OCI-LY7 (cell line): ENCODE measurements around the gene DRC7. TPM values are rescaled to one million over a fixed set of nuclear protein-coding genes. Genes with fewer than 3 reads are reported as not detected.
A peak's percentile ranks its signal among the peaks of the same experiment; 100 is the strongest.

Experiments used
- BruUV-seq: library from RNA; stranded (reverse); fragments of 400-500 nt; replicated peaks from 2 replicates; lab custom pipeline; 2021; lab: Mats Ljungman, UMichigan
- CTCF ChIA-PET: fragments of 300-600 bp; sonication (Branson Sonifier 250); formaldehyde crosslinking; loops from one replicate; lab custom pipeline; 2022; ENCODE audit warnings: antibody characterized with exemption; ENCODE audit not compliant: unreplicated experiment; lab: Charles Lee
- POLR2A ChIA-PET: fragments of 300-600 bp; sonication (Branson Sonifier 250); formaldehyde crosslinking; loops from one replicate; lab custom pipeline; 2022; ENCODE audit warnings: antibody characterized with exemption; lab: Charles Lee
- DNase-seq: peaks from one replicate; pipeline ENCODE4 v3.0.0-alpha.2; 2015; ENCODE audit warnings: low spot score
- H2AFZ ChIP-seq: fragments of 200-600 bp; sonication (generic), shearing (Covaris generic); 2 replicates; pipeline ENCODE4 v1.6.1; 2014; ENCODE audit warnings: mild to moderate bottlenecking, antibody characterized with exemption, low read length, moderate library complexity
- H3K27ac ChIP-seq: fragments of 200-600 bp; sonication (generic); 2 replicates; pipeline ENCODE4 v1.5.1; 2014; ENCODE audit warnings: mixed run types, low read depth, mild to moderate bottlenecking, moderate library complexity, low read length, inconsistent platforms; ENCODE audit not compliant: poor library complexity, severe bottlenecking
- H3K36me3 ChIP-seq: fragments of 200-600 bp; sonication (generic); 2 replicates; pipeline ENCODE4 v1.6.1; 2014; ENCODE audit warnings: mild to moderate bottlenecking, antibody characterized with exemption, low read length, moderate library complexity, mixed read lengths; ENCODE audit not compliant: insufficient read depth
- H3K4me1 ChIP-seq: fragments of 200-600 bp; sonication (generic); 2 replicates; pipeline ENCODE4 v1.5.1; 2014; ENCODE audit warnings: mild to moderate bottlenecking, low read length; ENCODE audit not compliant: insufficient read depth, poor library complexity, severe bottlenecking
- H3K4me2 ChIP-seq: fragments of 200-600 bp; sonication (generic); 2 replicates; pipeline ENCODE4 v1.6.1; 2014; ENCODE audit warnings: mild to moderate bottlenecking, low read length
- H3K4me3 ChIP-seq: fragments of 200-600 bp; sonication (generic); 2 replicates; pipeline ENCODE4 v1.5.1; 2014; ENCODE audit warnings: mild to moderate bottlenecking, low read depth, low read length; ENCODE audit not compliant: poor library complexity, severe bottlenecking
- H3K79me2 ChIP-seq: fragments of 200-600 bp; sonication (generic); 2 replicates; pipeline ENCODE4 v1.6.1; 2016; ENCODE audit warnings: low read depth, mild to moderate bottlenecking, low read length, moderate library complexity, mixed read lengths; ENCODE audit not compliant: insufficient read depth
- H3K9me2 ChIP-seq: fragments of 200-600 bp; sonication (generic); 2 replicates; pipeline ENCODE4 v1.6.1; 2016; ENCODE audit warnings: mild to moderate bottlenecking, low read length, mixed read lengths; ENCODE audit not compliant: insufficient read depth
- H3K9me3 ChIP-seq: fragments of 200-600 bp; sonication (generic); 2 replicates; pipeline ENCODE4 v1.6.1; 2014; ENCODE audit warnings: mild to moderate bottlenecking, mixed run types, low read length, mixed read lengths
- H4K20me1 ChIP-seq: fragments of 200-600 bp; sonication (generic); 2 replicates; pipeline ENCODE4 v1.6.1; 2014; ENCODE audit warnings: mild to moderate bottlenecking, antibody characterized with exemption, low read length, moderate library complexity, mixed read lengths; ENCODE audit not compliant: insufficient read depth
- EZH2phosphoT487 ChIP-seq: fragments of 200-600 bp; sonication (generic); IDR thresholded peaks from 2 replicates; pipeline ENCODE4 v1.6.1; 2018; ENCODE audit warnings: low read depth, borderline replicate concordance, mild to moderate bottlenecking, mixed run types, antibody characterized with exemption, low read length, moderate library complexity, mixed read lengths
- intact Hi-C: fragments of 100-400 bp; cut with micrococcal nuclease; formaldehyde crosslinking; loops from one replicate; pipeline ENCODE4 v1.10.0; 2022; ENCODE audit not compliant: unreplicated experiment
- total RNA-seq, 2 experiments: library from RNA; depleted of rRNA in 1 of 2; stranded (reverse); fragments of >200 nt in 1 of 2; shearing (Covaris generic) in 1 of 2; gene quantifications; 2 replicates each; pipeline ENCODE4 v1.2.3, GENCODE V29; 2014 to 2022
- TF ChIP-seq, protein P1 (sequence below): fragments of 200-600 bp; sonication (generic); conservative IDR thresholded peaks from 2 replicates; pipeline ENCODE4 v1.5.1; 2014; ENCODE audit warnings: mild to moderate bottlenecking, antibody characterized with exemption, low read length, moderate library complexity, mixed read lengths

DRC7 gene
- total RNA-seq, 2 experiments from 2014 or later, result 0.44 to 0.46 TPM

DNA sequence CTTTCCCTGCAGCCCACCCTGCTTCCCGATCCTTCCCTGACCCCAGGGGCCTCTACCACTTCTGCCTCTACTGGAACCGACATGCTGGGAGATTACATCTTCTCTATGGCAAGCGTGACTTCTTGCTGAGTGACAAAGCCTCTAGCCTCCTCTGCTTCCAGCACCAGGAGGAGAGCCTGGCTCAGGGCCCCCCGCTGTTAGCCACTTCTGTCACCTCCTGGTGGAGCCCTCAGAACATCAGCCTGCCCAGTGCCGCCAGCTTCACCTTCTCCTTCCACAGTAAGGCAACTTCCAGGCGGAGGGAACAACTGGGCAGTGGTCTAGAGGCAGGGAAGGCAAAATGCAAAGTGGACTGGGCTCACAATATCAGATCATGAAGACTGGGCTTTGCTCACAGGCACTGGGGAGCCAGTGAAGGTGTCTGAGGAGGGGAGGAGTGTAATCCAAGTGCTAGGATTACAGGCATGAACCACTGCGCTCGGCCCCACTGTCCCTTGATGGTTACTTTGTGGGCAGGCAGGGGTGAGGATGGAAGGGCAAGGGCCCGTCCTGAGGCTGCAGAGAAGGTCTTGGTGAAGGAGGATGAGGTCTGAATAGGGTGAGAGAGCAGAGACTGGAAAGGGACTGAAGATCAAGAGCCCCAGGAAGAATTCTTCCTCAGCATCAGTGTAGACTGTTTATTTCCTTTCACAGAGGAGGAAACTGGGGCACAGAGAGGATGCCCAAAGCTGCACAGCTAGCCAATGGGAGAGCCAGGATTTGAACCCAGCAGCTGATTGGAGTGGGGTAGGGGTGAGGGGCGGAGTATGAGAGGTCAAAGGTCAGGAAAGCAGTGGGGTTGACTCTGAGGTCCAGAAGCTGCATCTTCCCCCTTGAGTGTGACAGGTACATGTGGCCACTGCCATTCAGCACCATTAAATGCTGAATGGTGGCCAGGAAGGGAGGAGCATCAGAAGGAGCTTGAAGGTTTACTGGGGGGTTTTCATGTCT lies 43.0 kb upstream of the DRC7 start:
- no TSS peak for BruUV-seq
- peaks cover 4% of the 10 kb centered on the region; the same call in 1 of the 2 replicates for H4K20me1 ChIP-seq
- H3K4me2 ChIP-seq, result no peak overlapping the region
- H3K36me3 ChIP-seq, result no peaks in the 10 kb centered on the region
- no peaks in the 10 kb centered on the region for H3K4me1 ChIP-seq
- peak; percentile 12 for DNase-seq
- no peak overlapping the region for H3K27ac ChIP-seq
- H3K4me3 ChIP-seq, result no peak overlapping the region
- CTCF ChIA-PET, result interaction anchor here (0.6 to 1.2 kb wide), 2 partner anchors 384 to 1269 kb away, joined by 3 read pairs; no protein-coding TSS in a partner anchor
- TF ChIP-seq EZH2phosphoT487, result no peak
- POLR2A ChIA-PET, result interaction anchor here (0.7 kb wide), 1 partner anchor 266 kb away, joined by 8 read pairs; no protein-coding TSS in a partner anchor
- H3K79me2 ChIP-seq, result no peaks in the 10 kb centered on the region
- H2AFZ ChIP-seq, result no peak overlapping the region
- intact Hi-C loops, result no loop called here
- no peaks in the 10 kb centered on the region for H3K9me2 ChIP-seq
- no peaks in the 10 kb centered on the region for H3K9me3 ChIP-seq

DNA sequence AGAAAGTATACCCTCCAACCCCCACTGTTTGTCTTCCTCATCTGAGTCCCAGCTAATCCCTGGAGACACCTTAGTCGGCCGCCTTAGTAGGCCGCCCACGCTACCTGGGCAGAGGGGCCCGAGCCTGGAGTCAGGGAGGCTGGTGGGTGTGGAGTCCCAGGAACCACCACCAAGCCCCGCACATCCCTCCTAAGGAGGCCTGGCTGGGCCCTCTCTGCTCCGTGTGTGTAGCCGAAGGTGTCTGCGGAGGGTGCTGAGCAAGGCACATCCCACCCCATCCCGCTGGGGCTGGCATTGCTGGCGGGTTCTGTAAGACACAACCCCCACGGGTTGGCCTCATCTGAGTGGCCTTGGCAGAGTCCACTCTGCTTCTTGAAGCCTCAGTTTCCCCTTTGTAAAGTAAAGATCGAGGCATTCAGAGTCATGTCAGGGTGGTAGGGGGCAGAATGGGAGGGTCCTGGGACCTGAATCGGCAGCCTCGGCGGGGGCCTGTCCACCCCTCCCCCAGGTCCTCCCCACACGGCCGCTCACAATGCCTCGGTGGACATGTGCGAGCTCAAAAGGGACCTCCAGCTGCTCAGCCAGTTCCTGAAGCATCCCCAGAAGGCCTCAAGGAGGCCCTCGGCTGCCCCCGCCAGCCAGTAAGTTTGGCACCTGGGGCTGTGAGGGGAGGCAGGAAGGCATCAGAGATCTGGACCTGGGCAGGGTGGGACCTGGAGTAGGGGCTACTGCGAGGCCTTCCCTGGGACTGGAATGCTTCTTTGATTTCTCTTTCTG lies 41.7 kb upstream of the DRC7 start:
- Histone ChIP-seq H3K4me2 (no peak overlapping the region), H3K79me2 (no peaks in the 10 kb centered on the region), H3K9me2 (no peaks in the 10 kb centered on the region), H3K4me1 (no peaks in the 10 kb centered on the region), H3K4me3 (no peak overlapping the region), H3K9me3 (no peaks in the 10 kb centered on the region), H2AFZ (no peak overlapping the region), H4K20me1 (peaks cover 4% of the 10 kb centered on the region; the same call in 1 of the 2 replicates), H3K27ac (no peak overlapping the region), H3K36me3 (no peaks in the 10 kb centered on the region)
- intact Hi-C loops, result no loop called here
- ChIA-PET POLR2A (no interaction called here), CTCF (interaction anchor here (1.2 kb wide), 1 partner anchor 382 kb away, joined by 3 read pairs; no protein-coding TSS in a partner anchor)
- no peak for DNase-seq
- TF ChIP-seq, protein P1, sequence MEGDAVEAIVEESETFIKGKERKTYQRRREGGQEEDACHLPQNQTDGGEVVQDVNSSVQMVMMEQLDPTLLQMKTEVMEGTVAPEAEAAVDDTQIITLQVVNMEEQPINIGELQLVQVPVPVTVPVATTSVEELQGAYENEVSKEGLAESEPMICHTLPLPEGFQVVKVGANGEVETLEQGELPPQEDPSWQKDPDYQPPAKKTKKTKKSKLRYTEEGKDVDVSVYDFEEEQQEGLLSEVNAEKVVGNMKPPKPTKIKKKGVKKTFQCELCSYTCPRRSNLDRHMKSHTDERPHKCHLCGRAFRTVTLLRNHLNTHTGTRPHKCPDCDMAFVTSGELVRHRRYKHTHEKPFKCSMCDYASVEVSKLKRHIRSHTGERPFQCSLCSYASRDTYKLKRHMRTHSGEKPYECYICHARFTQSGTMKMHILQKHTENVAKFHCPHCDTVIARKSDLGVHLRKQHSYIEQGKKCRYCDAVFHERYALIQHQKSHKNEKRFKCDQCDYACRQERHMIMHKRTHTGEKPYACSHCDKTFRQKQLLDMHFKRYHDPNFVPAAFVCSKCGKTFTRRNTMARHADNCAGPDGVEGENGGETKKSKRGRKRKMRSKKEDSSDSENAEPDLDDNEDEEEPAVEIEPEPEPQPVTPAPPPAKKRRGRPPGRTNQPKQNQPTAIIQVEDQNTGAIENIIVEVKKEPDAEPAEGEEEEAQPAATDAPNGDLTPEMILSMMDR, result no peak
- no TSS peak for BruUV-seq

DNA sequence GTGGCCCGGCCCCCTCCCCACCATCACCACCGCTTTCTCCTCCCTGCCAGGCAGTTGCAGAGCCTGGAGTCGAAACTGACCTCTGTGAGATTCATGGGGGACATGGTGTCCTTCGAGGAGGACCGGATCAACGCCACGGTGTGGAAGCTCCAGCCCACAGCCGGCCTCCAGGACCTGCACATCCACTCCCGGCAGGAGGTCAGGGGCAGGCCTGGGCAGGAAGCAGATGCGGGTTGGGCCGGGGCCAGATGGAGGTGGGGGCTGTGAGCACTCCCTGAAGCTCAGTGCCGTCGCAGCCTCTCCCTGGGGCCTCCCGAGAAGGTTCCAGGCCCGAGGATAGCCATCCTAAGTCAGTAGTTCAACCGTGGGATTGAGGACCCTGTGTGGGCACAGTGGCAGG lies 40.7 kb upstream of the DRC7 start:
- H4K20me1 ChIP-seq, result no peaks in the 10 kb centered on the region
- H2AFZ ChIP-seq, result no peak overlapping the region
- no peaks in the 10 kb centered on the region for H3K79me2 ChIP-seq
- no peaks in the 10 kb centered on the region for H3K9me3 ChIP-seq
- POLR2A ChIA-PET, result no interaction called here
- CTCF ChIA-PET, result no interaction called here
- H3K36me3 ChIP-seq, result no peaks in the 10 kb centered on the region
- H3K9me2 ChIP-seq, result no peaks in the 10 kb centered on the region
- intact Hi-C loops, result no loop called here
- DNase-seq, result no peak
- no peak for TF ChIP-seq EZH2phosphoT487
- H3K4me3 ChIP-seq, result no peak overlapping the region
- H3K27ac ChIP-seq, result no peak overlapping the region
- no peak overlapping the region for H3K4me2 ChIP-seq
- H3K4me1 ChIP-seq, result no peaks in the 10 kb centered on the region
- BruUV-seq, result no TSS peak
